Measurements from ENCODE around the gene MLLT3. TPM values are rescaled to one million over a fixed set of nuclear protein-coding genes. Genes with fewer than 3 reads are reported as not detected.

The MLLT3 gene
- total and polyA plus RNA-seq, 2 of the 8 experiments (the other 6 are each of a cell fraction or from before 2014, with no cell fraction given) = 5.9 to 9.6 TPM

DNA sequence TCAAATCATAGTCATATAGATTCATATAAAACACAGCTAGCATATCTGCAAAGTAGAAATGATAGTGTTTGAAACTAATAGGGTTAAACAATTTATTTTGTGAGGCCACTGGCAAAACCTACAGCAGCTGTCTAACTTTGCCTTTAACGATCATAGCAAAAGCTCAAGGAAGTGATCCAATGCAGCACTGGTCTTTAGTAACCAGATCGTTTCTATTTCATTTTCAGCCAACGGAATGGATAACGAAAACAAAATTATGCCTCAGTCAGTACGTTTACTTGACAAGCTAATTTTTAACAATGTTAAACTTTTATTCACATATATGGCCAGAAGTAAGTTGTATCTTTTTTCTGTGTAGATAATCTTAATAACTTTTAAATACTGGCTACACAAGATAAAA is 17.7 kb downstream of the MLLT3 start (continued):
- TF ChIP-seq, protein P1, sequence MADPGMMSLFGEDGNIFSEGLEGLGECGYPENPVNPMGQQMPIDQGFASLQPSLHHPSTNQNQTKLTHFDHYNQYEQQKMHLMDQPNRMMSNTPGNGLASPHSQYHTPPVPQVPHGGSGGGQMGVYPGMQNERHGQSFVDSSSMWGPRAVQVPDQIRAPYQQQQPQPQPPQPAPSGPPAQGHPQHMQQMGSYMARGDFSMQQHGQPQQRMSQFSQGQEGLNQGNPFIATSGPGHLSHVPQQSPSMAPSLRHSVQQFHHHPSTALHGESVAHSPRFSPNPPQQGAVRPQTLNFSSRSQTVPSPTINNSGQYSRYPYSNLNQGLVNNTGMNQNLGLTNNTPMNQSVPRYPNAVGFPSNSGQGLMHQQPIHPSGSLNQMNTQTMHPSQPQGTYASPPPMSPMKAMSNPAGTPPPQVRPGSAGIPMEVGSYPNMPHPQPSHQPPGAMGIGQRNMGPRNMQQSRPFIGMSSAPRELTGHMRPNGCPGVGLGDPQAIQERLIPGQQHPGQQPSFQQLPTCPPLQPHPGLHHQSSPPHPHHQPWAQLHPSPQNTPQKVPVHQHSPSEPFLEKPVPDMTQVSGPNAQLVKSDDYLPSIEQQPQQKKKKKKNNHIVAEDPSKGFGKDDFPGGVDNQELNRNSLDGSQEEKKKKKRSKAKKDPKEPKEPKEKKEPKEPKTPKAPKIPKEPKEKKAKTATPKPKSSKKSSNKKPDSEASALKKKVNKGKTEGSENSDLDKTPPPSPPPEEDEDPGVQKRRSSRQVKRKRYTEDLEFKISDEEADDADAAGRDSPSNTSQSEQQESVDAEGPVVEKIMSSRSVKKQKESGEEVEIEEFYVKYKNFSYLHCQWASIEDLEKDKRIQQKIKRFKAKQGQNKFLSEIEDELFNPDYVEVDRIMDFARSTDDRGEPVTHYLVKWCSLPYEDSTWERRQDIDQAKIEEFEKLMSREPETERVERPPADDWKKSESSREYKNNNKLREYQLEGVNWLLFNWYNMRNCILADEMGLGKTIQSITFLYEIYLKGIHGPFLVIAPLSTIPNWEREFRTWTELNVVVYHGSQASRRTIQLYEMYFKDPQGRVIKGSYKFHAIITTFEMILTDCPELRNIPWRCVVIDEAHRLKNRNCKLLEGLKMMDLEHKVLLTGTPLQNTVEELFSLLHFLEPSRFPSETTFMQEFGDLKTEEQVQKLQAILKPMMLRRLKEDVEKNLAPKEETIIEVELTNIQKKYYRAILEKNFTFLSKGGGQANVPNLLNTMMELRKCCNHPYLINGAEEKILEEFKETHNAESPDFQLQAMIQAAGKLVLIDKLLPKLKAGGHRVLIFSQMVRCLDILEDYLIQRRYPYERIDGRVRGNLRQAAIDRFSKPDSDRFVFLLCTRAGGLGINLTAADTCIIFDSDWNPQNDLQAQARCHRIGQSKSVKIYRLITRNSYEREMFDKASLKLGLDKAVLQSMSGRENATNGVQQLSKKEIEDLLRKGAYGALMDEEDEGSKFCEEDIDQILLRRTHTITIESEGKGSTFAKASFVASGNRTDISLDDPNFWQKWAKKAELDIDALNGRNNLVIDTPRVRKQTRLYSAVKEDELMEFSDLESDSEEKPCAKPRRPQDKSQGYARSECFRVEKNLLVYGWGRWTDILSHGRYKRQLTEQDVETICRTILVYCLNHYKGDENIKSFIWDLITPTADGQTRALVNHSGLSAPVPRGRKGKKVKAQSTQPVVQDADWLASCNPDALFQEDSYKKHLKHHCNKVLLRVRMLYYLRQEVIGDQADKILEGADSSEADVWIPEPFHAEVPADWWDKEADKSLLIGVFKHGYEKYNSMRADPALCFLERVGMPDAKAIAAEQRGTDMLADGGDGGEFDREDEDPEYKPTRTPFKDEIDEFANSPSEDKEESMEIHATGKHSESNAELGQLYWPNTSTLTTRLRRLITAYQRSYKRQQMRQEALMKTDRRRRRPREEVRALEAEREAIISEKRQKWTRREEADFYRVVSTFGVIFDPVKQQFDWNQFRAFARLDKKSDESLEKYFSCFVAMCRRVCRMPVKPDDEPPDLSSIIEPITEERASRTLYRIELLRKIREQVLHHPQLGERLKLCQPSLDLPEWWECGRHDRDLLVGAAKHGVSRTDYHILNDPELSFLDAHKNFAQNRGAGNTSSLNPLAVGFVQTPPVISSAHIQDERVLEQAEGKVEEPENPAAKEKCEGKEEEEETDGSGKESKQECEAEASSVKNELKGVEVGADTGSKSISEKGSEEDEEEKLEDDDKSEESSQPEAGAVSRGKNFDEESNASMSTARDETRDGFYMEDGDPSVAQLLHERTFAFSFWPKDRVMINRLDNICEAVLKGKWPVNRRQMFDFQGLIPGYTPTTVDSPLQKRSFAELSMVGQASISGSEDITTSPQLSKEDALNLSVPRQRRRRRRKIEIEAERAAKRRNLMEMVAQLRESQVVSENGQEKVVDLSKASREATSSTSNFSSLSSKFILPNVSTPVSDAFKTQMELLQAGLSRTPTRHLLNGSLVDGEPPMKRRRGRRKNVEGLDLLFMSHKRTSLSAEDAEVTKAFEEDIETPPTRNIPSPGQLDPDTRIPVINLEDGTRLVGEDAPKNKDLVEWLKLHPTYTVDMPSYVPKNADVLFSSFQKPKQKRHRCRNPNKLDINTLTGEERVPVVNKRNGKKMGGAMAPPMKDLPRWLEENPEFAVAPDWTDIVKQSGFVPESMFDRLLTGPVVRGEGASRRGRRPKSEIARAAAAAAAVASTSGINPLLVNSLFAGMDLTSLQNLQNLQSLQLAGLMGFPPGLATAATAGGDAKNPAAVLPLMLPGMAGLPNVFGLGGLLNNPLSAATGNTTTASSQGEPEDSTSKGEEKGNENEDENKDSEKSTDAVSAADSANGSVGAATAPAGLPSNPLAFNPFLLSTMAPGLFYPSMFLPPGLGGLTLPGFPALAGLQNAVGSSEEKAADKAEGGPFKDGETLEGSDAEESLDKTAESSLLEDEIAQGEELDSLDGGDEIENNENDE (IDR thresholded peaks at IDR 0.05; ENCODE audit: insufficient replicate concordance, low read length) = no peak
- TF ChIP-seq HDAC6 (IDR thresholded peaks at IDR 0.05; ENCODE audit: low read depth, low read length) = no peak
- no peak for TF ChIP-seq POLR2AphosphoS5 (IDR thresholded peaks at IDR 0.05; ENCODE audit: low read depth, low read length)
- no peak for TF ChIP-seq SRF (IDR thresholded peaks at IDR 0.05; ENCODE audit: low read depth, low read length)
- TF ChIP-seq POU5F1 (IDR thresholded peaks at IDR 0.05; ENCODE audit: low read depth, low read length) = no peak
- TF ChIP-seq BRCA1 (IDR thresholded peaks at IDR 0.05; ENCODE audit: low read depth, low read length) = no peak
- no peak for TF ChIP-seq TAF1 (IDR thresholded peaks at IDR 0.05; ENCODE audit: low read depth, low read length)
- no peak for TF ChIP-seq ZNF274 (IDR thresholded peaks at IDR 0.05; ENCODE audit: borderline replicate concordance, extremely low read depth, low read length)
- TF ChIP-seq JUN (IDR thresholded peaks at IDR 0.05; ENCODE audit: low read depth, low read length) = no peak
- TF ChIP-seq HDAC2 (IDR thresholded peaks at IDR 0.05; ENCODE audit: borderline replicate concordance in 1 of 2, low read depth in 2 of 2, low read length in 2 of 2) = no peak
- TF ChIP-seq SP1 (IDR thresholded peaks at IDR 0.05; ENCODE audit: low read depth, low read length) = no peak

Measured in H1 (cell line).